A549 treated with Hydrocortisone at 1 μM for 4 hours (cell line): ENCODE results near the gene PDPK1. TPM values are rescaled to one million over a fixed set of nuclear protein-coding genes. Genes with fewer than 3 reads are reported as not detected.

ENCODE experiments used
- total RNA-seq: library from RNA; stranded (reverse); fragments of 200-300 nt; extraction: Qiagen RNA extraction; gene quantifications from 5 replicates; pipeline ENCODE4 v1.2.3, GENCODE V29; 2022

The PDPK1 gene
- total RNA-seq, result 19.4 to 30.2 TPM (median 23.3 TPM) in 5 replicates

DNA sequence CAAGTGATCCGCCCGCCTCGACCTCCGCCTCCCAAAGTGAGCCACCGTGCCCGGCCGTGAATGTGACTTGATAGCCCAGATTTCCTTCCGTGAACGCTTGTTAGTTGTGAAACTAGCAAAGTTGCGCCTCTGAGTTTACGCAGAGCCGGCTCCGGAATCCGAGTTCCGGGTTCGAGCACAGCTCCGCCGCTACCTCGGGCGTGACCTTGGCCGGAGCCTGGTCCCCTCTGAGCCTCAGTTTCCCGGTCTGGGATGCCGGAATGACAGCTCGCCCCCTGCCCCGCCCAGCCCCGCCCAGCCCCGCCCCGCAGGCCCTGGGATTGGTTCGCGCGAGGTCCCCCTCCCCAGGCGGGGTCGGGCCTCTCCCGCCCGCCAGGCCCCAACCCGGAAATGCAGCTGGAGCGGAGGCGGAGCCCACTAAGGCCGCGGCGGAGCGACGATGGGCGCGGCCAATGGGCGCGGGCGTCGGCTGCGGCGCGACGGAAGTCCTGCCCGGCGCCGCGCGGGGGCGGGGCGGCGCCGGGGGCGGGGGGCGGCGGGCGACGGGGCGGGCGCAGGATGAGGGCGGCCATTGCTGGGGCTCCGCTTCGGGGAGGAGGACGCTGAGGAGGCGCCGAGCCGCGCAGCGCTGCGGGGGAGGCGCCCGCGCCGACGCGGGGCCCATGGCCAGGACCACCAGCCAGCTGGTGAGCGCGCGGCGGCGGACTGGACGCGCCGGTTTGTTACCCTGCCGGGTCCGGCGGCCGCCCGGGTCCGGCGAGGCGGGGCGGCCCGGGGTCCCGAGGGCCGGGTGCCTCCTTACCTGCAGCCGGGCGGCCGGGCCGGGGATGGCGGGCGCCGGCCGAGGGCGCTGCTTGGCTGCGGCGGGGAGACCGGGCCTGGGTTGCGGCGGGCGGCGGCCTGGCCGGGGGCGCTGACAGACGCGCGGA lies at the start of gene PDPK1:
Gene PDPK1 (plus strand): TSS at position 571 of the 929 bp plus-strand sequence. CDS start 92 bp downstream, at position 663.

GRCh38 chr16:2513405-2514332 lies 24.2 kb upstream of the PDPK1 start, which contains the start of gene ATP6V0C:
Gene ATP6V0C, plus strand, starts transcription at chr16:2513952. Its CDS starts 152 bp downstream, at chr16:2514104.

DNA sequence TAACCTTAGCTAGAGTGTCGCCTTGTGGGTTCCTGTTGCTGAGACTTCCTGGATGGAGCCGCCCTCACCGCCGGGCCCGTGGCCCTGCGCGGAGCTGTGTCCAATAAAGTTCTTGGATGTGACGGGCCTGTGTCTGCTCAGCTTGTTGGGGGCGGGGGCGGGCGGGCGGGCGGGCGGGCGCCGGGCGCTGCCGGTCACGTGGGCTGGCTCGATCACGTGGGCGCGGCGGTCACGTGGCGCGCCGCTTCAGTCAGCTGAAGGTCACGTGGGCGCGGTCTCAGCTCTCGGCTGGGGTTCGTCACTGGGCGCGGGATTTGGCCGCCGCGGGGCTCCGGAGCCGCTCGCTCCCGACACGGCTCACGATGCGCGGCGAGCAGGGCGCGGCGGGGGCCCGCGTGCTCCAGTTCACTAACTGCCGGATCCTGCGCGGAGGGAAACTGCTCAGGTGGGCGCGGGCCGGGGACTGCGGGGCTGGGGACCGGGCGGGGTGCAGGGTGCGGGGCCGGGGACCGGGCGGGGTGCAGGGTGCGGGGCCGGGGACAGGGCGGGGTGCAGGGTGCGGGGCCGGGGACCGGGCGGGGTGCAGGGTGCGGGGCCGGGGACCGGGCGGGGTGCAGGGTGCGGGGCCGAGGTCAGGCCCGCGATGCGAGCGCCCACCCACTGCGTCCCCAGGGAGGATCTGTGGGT lies 17.6 kb upstream of the PDPK1 start, which contains the start of gene AMDHD2:
Gene AMDHD2 (plus strand): TSS at position 275 of the 687 bp plus-strand sequence. CDS start 88 bp downstream, at position 363.

GRCh38 chr16:2531371-2531695 lies 6.5 kb upstream of the PDPK1 start, which contains the start of gene CEMP1:
Gene CEMP1, minus strand, starts transcription at chr16:2531408. Its CDS starts 335 bp downstream, at chr16:2531073.

Other genes with a start within 250 kb of the PDPK1 start
- 15.5 to 21.7 TPM (median 21.3 TPM) in 5 replicates for gene ABCA3, start 197.3 kb upstream of the PDPK1 start, total RNA-seq
- gene CCNF, start 108.6 kb upstream of the PDPK1 start, total RNA-seq, result 21.1 to 24.3 TPM (median 22.8 TPM) in 5 replicates
- gene TEDC2, start 77.9 kb upstream of the PDPK1 start, total RNA-seq, result 15.5 to 22.0 TPM (median 19.2 TPM) in 5 replicates
- 0.05 to 0.06 TPM in 2 of 5 replicates, not detected in the others for gene NTN3, start 66.7 kb upstream of the PDPK1 start, total RNA-seq
- gene TBC1D24, start 62.9 kb upstream of the PDPK1 start, total RNA-seq, result 5.6 to 8.0 TPM (median 6.8 TPM) in 5 replicates
- 136 to 285 TPM (median 252 TPM) in 5 replicates for gene ATP6V0C, start 24.1 kb upstream of the PDPK1 start, total RNA-seq
- gene AMDHD2, start 17.6 kb upstream of the PDPK1 start, total RNA-seq, result 16.4 to 25.7 TPM (median 23.7 TPM) in 5 replicates
- gene CEMP1, start 6.6 kb upstream of the PDPK1 start, total RNA-seq, result not detected in 5 replicates
- gene KCTD5, start 144.5 kb downstream of the PDPK1 start, total RNA-seq, result 38.0 to 43.5 TPM (median 41.8 TPM) in 5 replicates
- 0.82 to 2.2 TPM (median 1.8 TPM) in 5 replicates for gene PRSS27, start 182.2 kb downstream of the PDPK1 start, total RNA-seq
- gene SRRM2, start 214.6 kb downstream of the PDPK1 start, total RNA-seq, result 370 to 412 TPM (median 400 TPM) in 5 replicates
- gene ELOB, start 239.3 kb downstream of the PDPK1 start, total RNA-seq, result 397 to 574 TPM (median 505 TPM) in 5 replicates
- not detected in 5 replicates for gene PRSS33, start 249.5 kb downstream of the PDPK1 start, total RNA-seq